Activated gamma-delta T cell treated with anti-CD3 and anti-CD28 coated beads, Interleukin-2, amount 50 U/mL, for 16 hours (primary cell): ENCODE data around the gene SERINC3.

Source experiments
- DNase-seq: peaks from one replicate; pipeline ENCODE4 v3.0.0-alpha.2; 2020; ENCODE audit warnings: low read depth

Gene SERINC3

DNA sequence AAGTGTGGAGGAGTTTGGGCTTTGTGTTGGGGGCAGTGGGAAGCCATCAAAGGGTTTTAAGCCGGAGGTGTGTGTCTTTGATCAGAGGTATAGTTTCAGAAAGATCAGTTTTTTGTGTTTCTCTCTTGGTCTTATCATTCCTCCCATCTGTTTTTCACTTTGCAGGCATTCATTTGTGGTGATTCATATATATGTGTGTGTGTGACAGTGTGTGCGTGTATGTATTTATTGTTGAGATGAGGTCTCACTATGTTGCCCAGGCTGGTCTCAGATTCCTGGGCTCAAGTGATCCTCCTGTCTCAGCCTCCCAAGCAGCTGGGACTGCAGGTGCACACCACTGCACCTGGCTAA lies 11.1 kb upstream of the SERINC3 start:
- DNase-seq = no peak

DNA sequence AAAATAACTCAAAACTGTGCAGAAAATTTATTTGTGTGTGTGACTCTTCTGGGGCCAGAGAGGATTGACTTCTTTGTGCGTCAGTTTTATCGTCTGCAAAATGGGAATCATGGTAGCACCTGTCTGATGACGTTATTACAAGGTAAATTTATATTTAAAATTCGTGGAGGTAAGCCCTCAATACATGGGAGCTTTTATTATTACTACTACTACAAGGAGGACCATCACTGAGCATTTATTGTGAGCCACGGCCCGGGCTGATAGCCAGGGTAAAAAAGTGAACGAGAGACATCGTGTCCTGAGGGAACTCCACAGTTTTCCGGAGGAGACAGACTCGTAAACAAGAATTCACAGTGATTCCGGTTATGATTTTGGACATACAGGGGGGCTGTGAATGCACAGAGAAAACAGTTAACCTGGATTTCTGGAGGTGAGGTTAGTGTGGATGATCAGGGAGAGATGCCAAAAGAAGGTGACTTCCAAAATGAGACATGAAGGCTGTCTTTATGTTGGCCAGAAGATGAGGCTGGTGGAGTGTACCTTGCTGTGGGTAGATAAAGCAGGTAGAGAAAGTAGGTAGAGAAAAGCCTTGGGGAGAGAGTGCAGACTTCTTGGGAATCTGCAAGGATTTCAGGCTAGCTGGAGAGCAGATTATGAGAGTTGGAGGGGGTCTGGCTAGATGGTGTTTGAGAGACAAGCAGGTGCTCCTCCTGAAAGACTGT lies 10.6 kb upstream of the SERINC3 start:
- no peak for DNase-seq

DNA sequence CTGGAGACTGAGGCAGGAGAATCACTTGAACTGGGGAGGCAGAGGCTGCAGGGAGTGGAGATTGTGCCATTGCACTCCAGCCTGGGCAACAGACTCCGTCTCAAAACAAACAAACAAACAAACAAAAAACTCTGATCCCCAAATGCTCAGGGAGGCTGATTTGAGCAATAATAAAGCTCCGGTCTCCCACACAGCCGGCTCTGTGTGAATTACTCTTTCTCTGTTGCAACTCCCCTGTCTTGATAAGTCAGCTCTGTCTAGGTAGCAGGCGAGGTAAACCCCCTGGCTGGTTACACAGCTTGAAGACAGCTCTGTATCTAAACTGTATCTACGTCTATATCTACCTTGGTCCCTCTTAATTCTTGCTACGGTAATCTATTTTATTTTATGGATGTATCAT lies 6.4 kb upstream of the SERINC3 start:
- no peak for DNase-seq

DNA sequence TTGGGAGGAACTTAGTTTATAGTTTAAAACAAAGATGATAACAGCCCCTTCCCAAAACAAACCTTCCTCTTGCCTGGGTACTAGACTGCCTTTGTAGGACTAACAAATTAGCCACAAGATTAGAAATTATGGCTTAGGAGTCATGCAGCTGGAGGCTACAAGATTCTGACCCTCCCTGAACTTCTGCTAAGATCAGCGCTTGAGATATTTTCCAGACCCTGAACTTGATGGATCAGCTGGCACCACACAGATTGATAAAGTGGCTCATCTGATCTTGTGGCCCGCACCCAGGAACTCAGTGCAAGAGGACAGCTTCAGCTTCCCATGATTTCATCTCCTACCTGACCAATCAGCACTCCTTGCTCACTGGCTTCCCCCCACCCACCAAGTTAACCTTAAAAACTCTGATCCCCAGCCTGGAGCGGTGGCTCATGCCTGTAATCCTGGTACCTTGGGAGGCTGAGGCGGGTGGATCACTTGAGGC lies 5.9 kb upstream of the SERINC3 start:
- DNase-seq = no peak

DNA sequence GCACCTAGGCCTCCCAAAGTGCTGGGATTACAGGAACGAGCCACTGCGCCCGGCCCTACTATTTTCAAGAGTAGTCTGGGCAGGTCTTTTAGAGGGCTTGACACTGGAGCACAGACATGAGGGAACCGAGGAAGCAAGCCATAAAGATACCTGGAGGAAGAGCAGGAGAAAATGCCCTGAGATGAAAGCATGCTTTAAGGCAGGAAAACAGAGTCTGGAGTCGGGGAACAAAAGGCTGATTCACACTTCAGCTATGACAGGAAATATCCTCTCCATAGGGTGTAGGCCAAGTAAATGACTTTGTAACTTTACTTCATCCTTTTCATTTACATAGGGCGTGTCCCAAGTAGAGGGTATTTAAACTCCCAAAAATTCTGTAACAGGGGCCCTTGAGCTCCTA lies 4.3 kb upstream of the SERINC3 start:
- no peak for DNase-seq

DNA sequence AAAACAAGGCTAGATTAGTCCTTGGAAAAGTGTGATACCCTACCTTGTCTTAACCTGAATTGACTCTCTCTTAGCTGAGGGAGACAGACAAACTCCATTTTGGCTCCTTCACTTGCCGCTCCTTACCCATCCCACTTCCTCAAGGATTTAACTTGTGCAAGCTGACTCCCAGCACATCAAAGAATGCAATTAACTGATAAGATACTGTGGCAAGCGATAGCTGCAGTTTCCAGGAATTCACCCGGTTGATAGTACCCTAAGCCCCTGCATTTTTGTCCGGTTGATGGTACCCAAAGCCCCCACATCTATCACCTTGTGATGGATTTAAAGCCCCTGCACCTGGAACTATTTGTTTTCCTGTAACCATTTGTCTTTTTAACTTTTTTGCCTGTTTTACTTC lies 1.9 kb upstream of the SERINC3 start:
- DNase-seq = no peak

DNA sequence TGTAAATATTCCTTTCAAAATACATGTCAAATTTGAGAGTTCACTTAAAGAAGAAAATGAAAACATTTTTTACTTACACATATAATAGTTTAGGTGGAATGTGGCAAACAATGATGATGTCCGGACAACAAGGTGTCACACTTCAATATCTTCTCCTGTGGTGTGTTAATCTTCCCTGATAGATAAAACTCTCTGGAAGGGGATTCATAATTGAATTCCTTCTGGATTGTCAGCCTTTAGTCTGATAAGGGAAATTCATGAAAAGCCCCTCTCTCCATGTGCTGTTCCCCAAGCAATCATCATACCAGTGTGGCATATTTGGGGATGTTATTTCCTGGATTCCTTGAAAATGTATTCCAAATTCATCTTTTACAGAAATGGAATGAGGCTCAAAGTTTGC lies 971 bp upstream of the SERINC3 start:
- no peak for DNase-seq

DNA sequence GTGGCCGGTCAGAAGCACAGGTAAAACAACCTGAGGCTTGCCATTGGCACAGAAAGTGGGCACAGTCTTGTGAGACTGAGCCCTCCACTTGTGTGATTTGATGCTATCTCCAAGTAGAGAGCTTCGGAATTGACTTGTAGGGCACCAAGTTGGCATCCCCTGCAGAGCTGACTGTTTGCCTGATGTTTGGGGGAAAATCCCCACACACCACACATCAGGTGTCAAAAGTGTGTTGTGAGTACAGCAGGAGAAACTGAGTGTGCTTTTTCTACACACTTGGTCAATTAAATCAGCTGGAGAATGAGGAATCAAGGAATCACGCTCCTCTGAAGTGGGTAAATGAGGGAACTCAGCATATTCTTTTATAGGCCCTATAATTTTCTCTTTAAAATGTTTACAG lies 989 bp downstream of the SERINC3 start:
- no peak for DNase-seq

DNA sequence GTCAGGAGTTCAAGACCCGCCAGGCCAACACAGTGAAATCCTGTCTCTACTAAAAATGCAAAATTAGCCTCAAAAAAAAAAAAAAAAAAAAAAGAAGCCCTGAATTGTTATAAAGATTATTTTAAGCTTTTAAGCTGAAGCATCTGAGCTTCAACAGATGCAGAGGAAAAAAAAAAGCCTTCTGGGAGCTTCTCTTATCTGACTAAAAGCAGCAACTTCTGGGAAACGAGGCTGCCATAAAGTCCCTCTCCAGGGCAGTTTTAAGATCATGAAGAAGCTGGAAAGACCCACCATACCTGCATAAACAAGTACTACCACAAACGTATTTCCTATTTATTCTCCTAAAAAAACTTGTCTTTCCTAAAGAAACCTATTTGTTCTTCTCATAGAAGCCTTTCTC lies 3.6 kb downstream of the SERINC3 start:
- no peak for DNase-seq

DNA sequence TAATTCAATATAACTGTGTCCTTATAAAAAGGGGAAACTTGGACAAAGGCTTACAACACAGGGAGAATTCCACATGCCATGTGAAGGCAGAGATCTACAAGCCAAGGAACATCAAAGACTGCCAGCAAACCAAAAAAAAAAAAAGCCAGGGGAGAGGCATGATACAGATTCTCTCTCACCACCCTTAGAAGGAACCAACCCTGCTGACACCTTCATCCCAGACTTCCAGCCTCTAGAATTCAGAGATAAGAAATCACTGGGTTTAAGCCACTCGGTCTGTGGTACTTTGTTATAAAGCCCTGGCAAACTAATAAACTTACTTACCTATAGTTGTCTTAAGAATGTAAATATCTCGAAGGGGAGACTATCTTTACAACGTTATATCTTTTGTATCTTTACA lies 4.4 kb downstream of the SERINC3 start:
- DNase-seq = no peak

DNA sequence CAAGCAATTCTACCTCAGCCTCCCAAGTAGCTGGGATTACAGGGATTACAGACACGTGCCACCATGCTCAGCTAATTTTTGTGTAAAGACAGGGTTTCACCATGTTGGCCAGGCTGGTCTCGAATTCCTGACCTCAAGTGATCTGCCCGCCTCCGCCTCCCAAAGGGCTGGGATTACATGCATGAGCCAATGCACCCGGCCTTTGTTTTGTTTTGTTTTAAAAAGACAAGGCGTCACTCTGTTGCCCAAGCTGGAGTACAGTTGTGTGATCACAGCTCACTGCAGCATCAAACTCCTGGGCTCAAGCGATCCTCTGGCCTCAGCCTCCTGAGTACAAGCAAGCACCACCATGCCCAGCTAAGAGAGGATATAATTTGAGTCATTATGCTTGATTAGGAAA lies 5.4 kb downstream of the SERINC3 start:
- DNase-seq = no peak

DNA sequence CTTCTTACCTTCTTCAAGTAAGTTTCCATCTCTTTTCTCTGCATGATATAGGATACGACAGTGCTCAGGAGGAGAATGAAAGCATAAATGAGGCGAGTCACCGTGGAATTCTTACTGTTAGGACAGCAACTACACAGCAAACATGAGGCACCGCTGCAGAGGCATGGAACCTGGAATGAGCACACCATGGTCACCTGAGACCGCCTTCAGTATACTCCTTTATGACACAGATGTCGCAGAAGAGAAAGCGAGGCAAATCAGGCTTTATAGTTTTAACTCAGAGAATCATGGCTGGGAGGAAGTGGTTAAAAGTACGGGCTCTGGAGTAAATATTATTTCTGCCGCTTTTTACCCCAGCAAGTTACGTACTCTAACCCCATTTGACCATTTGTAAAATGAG lies 8.0 kb downstream of the SERINC3 start:
- no peak for DNase-seq

DNA sequence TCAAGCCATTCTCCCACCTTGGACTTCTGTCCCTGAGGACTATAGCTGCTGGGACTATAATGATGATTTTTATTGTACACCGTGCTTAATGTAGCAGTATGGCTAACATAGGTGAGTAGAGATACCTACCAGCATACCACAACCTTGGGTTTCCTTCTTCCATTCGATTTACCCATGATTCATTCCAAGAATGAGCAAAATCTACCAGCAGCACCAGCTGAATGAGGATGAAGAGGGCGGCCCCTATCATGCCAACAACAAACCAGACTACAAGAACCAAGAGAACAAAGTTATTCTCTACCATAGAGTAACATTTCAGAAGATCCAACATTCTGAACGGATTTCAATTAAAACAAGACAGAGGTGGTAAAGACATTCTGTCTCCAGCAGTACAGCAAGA lies 12.1 kb downstream of the SERINC3 start:
- no peak for DNase-seq

DNA sequence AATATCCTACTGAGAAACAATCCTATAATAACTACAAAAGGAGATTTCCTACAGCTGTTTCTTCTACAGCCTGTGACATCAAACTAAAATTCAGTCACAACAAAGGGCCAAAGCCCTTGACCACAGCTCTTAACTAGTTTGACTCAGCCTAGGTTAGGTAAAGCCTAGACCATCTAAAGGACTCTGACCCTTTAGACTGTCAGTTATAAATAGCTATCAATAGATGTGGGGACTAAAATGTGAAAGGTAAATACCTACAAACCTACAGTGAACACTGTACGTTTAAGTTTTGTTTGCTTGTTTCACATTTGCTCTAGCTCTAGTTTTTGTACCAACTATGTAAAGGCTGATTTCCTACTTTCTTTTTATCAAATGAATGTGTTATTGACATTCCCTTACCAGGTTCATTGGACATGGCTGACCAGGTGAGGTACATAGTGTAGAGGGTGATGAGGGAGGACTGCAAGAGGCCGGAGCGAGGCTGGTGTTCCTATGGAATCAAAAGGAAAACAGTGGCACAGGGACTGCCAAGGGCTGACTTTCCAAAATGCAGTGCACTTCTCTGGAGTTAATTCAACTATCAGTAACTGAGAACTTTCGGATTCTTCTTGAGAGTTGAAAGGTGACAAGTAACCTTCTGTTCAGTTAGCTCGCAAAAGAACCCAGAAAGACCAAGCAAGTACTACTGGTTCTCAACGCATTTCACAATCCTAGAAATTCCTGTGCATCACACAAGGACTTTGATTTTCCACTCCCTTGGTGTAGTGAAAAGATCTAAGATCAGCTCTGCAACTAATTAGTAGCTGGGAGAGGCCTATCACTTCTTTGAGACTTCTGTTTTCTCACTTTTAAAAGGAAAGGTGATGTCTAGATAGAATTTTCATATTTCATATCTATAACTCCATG lies 17.2 kb downstream of the SERINC3 start:
- DNase-seq = no peak

DNA sequence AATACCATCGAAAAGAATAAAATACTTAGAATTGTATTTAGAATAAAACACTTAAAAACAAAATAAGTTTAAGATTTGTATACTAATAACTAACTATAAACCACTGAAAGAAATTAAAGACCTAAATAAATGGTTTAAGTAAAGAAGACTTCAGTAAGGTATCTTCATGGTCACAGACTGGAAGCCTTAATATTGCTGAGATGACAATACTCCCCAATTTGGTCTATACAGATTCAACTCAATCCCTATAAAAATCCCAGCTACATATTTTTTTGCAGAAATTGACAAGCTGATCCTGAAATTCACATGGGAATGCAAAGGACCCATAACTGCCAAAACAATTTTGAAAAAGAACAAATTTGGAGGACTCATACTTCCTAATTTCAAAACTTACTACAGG lies 18.9 kb downstream of the SERINC3 start:
- DNase-seq = no peak

DNA sequence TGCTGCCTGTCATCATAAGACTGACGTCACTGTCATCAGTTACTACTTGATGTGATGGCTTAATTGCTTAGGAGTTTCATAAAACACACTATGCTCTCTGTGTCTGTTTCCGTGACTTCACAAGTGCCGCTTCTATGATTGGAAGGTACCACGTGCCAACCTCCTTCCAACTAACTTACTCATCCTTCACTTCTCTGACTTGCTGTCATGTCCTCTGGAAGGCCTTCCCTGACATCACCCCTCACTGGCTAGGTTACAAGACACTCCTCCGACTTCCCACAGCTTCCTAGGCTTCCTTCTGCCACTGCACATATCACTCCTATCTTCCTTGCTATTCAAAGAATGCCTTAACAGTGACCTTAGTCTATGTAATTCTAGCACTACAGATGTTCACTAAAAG lies 20.4 kb downstream of the SERINC3 start:
- no peak for DNase-seq

DNA sequence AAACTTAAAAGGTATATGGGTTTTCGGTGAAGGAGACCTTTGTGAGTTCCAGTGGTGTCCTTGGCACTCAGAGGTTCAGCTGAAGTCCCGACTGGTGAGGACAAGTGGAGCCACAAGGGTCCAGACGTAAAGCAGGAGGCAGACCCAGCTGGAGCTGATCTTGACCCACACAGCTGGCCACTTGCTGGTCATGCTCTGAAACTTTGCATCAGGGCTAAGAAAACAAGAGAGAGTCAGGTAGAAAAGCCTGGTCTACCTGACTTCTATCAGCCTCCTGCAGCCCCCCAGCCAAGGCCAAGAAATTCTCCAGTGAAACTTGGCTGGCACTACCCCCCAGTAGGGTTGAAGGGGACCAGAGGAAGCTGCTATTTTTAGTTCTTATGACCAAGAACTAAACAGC lies 21.6 kb downstream of the SERINC3 start:
- DNase-seq = no peak

DNA sequence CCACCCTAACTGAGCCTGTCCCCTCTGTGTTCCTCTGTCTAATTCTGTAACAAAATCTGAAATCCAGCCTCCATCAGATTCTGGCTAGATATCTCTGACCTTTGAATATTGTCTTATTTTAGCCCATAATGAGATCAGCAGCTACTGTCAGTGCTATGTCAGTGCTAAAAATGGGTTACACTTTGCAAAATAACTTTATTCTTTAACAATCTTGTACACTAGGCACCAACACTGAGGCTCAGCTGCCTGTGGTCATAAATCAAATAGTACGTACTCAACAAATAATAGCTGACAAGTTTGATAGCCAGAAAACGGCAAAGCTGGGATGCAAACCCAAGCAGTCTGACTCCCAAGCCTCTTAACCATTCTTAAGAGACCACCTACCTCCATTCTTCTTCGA lies 24.1 kb downstream of the SERINC3 start:
- DNase-seq = no peak

DNA sequence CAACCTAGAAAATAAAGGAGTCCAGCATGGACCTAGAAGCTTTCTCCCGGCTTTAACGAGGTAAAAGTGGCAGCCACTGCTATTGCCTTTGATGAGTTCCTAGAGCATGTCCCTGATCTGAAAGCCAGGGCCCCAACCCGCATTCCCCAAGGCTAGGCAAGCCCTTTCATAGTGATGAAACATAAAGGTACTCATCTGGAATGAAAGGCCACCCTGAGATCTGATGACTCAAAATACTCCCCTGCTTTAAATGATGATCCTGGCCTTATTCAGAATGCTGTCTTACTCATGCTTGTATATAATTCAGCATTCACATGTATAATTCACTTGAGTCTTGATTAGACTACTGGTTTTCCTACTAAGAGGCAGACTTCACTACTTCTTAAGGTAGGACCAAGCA lies 24.9 kb downstream of the SERINC3 start:
- no peak for DNase-seq

DNA sequence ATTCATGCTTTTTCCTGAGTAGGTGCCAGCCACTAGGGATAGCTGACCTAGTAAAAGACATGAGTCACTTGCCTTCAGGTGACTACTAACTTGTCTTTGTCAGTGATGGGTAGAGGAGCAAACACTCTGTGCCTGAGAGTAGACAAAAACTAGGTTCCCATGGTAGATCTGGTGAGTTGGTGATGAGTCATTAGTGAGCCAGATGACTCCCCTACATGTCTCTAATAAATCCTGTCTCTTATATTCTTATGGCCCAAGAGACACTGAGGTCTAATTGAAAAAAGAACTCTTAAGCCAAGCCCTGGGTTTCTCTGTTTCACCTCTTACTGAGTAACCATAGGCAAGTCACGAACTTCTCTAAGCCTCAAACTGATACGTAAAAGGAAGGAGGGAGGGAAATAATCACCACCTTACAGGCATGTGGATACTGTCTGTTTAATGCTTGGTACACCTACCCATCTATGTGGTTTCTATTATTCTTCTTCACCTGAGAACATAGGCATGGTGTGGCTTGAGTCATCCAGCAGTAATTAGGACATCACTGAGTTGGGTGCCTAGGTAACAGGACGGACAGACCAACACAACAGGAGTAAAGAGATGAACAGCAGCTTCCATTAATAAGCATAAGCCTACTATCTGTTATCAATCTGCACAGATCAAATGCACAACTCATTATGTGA lies 25.9 kb downstream of the SERINC3 start:
- no peak for DNase-seq

DNA sequence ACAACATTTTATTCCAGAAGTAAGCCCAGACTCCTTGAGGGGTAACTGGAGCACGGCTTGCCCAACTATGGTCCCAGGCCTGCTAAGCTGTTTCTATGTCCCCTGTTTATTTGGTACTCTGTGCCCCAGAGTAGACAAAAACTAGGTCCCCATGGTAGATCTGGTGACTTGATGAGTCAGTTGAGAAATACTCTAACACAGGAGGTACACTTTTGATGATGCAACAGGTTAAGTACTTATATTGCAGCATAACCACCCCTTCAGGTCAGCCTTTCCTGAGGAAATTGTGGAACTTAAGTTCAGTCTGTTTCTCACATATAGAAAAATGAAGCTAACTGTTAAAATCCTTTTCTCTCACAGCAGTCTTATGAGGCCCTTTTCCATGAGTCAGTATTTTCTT lies 26.6 kb downstream of the SERINC3 start:
- no peak for DNase-seq

DNA sequence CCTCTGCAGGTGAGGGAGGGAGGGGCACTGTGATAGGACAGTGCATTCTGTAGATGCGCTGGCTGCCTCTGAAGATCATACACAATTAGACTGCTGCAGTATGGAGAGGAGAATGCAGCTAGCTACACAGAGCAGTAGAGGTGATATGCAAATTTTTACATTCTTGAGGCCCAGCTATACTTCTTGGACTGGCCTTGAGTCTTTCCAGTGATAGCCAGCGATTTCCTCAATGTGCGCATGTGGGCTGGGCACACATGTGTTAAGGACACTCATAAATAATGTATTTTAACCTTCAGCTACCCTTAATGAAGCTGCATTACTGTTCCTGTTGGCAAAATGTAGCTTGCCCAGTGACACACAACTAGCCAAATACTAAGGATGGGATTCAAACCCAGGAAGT lies 27.2 kb downstream of the SERINC3 start:
- no peak for DNase-seq

DNA sequence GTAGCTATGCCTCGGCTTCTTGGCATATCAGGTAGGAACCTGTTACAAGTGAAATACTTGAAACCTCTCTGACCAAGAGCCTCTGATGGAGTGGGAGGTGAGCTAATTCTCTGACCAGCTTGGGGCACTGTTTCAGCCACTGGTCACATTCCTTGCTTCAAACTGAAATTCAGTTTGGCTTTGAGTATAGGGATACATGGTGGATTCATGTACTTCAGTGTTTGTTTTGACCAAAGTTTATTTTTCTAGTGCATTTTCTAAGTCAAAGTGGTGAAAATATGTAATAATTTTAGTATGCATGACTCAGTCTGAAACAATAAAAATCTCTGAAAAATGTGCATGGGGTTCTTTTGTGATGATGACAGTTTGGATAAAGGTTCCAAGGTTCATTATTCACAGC lies 27.6 kb downstream of the SERINC3 start:
- no peak for DNase-seq
